ENCODE data around the gene BHLHA15.

- TF ChIP-seq CTCF (IDR thresholded peaks at IDR 0.05; ENCODE audit: borderline replicate concordance, extremely low read depth, low read length, poor library complexity, severe bottlenecking) (no peak), EZH2 (IDR thresholded peaks at IDR 0.05; ENCODE audit: borderline replicate concordance, low read depth, low read length, severe bottlenecking) (no peak)
Observed at GRCh38 chr7:98185101-98185500, 26.1 kb upstream of the BHLHA15 start.
